HG03354 (cell line): Measurements from ENCODE around the gene AADACL4.

ENCODE experiments used
- ATAC-seq: cut with Tn5 transposase; IDR thresholded peaks from one replicate; pipeline ENCODE4 v1.9.1; 2021; ENCODE audit warnings: mild to moderate bottlenecking; ENCODE audit not compliant: unreplicated experiment, poor library complexity, severe bottlenecking

The AADACL4 gene

GRCh38 chr1:12610305-12610935, 33.5 kb upstream of the AADACL4 start:
- no peak for ATAC-seq

GRCh38 chr1:12610941-12611340, 32.9 kb upstream of the AADACL4 start:
- ATAC-seq, result no peak

- no peak for ATAC-seq
Observed at GRCh38 chr1:12613180-12613579, 30.7 kb upstream of the AADACL4 start.

- ATAC-seq, result no peak
Observed at GRCh38 chr1:12614402-12615158, 29.3 kb upstream of the AADACL4 start.

- ATAC-seq, result no peak
Observed at GRCh38 chr1:12615159-12615864, 28.6 kb upstream of the AADACL4 start.

- no peak for ATAC-seq
Observed at GRCh38 chr1:12615865-12616708, 27.8 kb upstream of the AADACL4 start.

GRCh38 chr1:12616709-12617373, 27.0 kb upstream of the AADACL4 start:
- no peak for ATAC-seq

GRCh38 chr1:12617511-12617900, 26.4 kb upstream of the AADACL4 start:
- ATAC-seq, result no peak

GRCh38 chr1:12617901-12618660, 25.8 kb upstream of the AADACL4 start, which contains the start of gene DHRS3:
DHRS3 (minus strand) TSS chr1:12618210; CDS start chr1:12617348, 862 bp downstream.
- ATAC-seq, result peak; percentile 45

GRCh38 chr1:12618661-12618964, 25.3 kb upstream of the AADACL4 start:
- ATAC-seq, result no peak

GRCh38 chr1:12618965-12619791, 24.7 kb upstream of the AADACL4 start:
- ATAC-seq, result no peak

- peak; percentile 69 for ATAC-seq
Observed at GRCh38 chr1:12619792-12620487, 23.9 kb upstream of the AADACL4 start.

GRCh38 chr1:12620488-12620865, 23.4 kb upstream of the AADACL4 start:
- no peak for ATAC-seq

GRCh38 chr1:12620931-12621330, 23.0 kb upstream of the AADACL4 start:
- no peak for ATAC-seq

- ATAC-seq, result no peak
Observed at GRCh38 chr1:12621346-12622335, 22.2 kb upstream of the AADACL4 start.

GRCh38 chr1:12622506-12622905, 21.4 kb upstream of the AADACL4 start:
- ATAC-seq, result no peak
